K562 (cell line): ENCODE measurements around the gene IMPA2. TPM values are rescaled to one million over a fixed set of nuclear protein-coding genes. Genes with fewer than 3 reads are reported as not detected.

Experiments
- ATAC-seq: fragments of 200-7000 bp; cut with Tn5 transposase; 3 replicates; pipeline ENCODE4 v1.9.1; 2020; ENCODE audit warnings: moderate library complexity
- BruUV-seq: library from RNA; stranded (reverse); fragments of 400-500 nt; replicated peaks from 2 replicates; lab custom pipeline; 2021; lab: Mats Ljungman, UMichigan
- CTCF ChIA-PET: fragments of 300-600 bp; formaldehyde crosslinking; extraction: SDS; loops from one replicate; lab custom pipeline; 2021; ENCODE audit warnings: low intra/inter-chr PET ratio; lab: Yijun Ruan, JAX
- POLR2A ChIA-PET: fragments of 300-600, 350-650 bp; sonication (Branson Sonifier 250); formaldehyde crosslinking; extraction: SDS; loops from one replicate; lab custom pipeline; 2021; ENCODE audit warnings: antibody characterized with exemption, inconsistent platforms; lab: Yijun Ruan, JAX
- DNase-seq, 4 experiments: peaks; one replicate each; pipeline versions ENCODE4 v3.0.0 to v3.0.0-alpha.2; 2011 to 2018; ENCODE audit warnings: low spot score in 3 of 4, mixed read lengths in 3 of 4; ENCODE audit errors: extremely low read depth in 1 of 4
- FAIRE-seq: peaks from 2 replicates; lab custom pipeline; 2011; peaks lifted over from hg19 to GRCh38; lab: Jason Lieb, UNC
- H2AFZ ChIP-seq: 2 replicates; pipeline ENCODE4 v1.6.0; 2011; ENCODE audit warnings: low read depth, low read length, control low read depth, inconsistent platforms
- H3K27ac ChIP-seq: fragments of 200-600 bp; 3 replicates; pipeline ENCODE4 v1.8.0; 2011; ENCODE audit warnings: low read depth, mild to moderate bottlenecking, control low read depth, inconsistent platforms, low read length, moderate library complexity, mixed read lengths; ENCODE audit errors: extremely low read depth
- H3K27me3 ChIP-seq, 2 experiments: fragments of 300-600 bp in 1 of 2; 2 replicates in 1 of 2; 3 replicates in 1 of 2; pipeline versions ENCODE4 v1.6.0 to v1.8.0; 2011; ENCODE audit warnings: inconsistent platforms in 2 of 2, low read length in 2 of 2, mild to moderate bottlenecking in 1 of 2, mixed read lengths in 1 of 2, moderate library complexity in 1 of 2; ENCODE audit not compliant: control insufficient read depth in 2 of 2, insufficient read depth in 2 of 2
- H3K36me3 ChIP-seq: fragments of 300-600 bp; 3 replicates; pipeline ENCODE4 v1.8.0; 2011; ENCODE audit warnings: mild to moderate bottlenecking, low read length, inconsistent platforms; ENCODE audit not compliant: control insufficient read depth, insufficient read depth
- H3K4me1 ChIP-seq, 2 experiments: fragments of 200-600 bp in 1 of 2; replicated peaks in 1 of 2; 2 replicates in 1 of 2; 3 replicates in 1 of 2; pipeline versions ENCODE4 v1.5.1 to v1.8.0; 2011; ENCODE audit warnings: inconsistent platforms in 2 of 2, low read length in 2 of 2, mild to moderate bottlenecking in 1 of 2, mixed read lengths in 1 of 2, moderate library complexity in 1 of 2; ENCODE audit not compliant: control insufficient read depth in 2 of 2, insufficient read depth in 2 of 2
- H3K4me2 ChIP-seq: 2 replicates; pipeline ENCODE4 v1.6.1; 2011; ENCODE audit warnings: low read length, control low read depth, inconsistent platforms, mixed read lengths; ENCODE audit not compliant: insufficient read depth
- H3K4me3 ChIP-seq: fragments of 200-600 bp; sonication (generic), shearing (Covaris generic); 2 replicates; pipeline ENCODE4 v1.5.1; 2016; ENCODE audit warnings: control low read depth, inconsistent platforms
- H3K79me2 ChIP-seq: fragments of 200-600 bp; 3 replicates; pipeline ENCODE4 v1.8.0; 2011; ENCODE audit warnings: low read length, inconsistent platforms; ENCODE audit not compliant: control insufficient read depth, insufficient read depth
- H3K9ac ChIP-seq, 2 experiments: 2 replicates each; pipeline versions ENCODE4 v1.6.0 to v1.6.1; 2011; ENCODE audit warnings: low read depth in 2 of 2, low read length in 2 of 2, control low read depth in 1 of 2, inconsistent platforms in 1 of 2, mild to moderate bottlenecking in 1 of 2, mixed read lengths in 1 of 2; ENCODE audit not compliant: insufficient read depth in 1 of 2
- H3K9me1 ChIP-seq: one replicate; pipeline ENCODE4 v1.6.0; 2011; ENCODE audit warnings: inconsistent platforms, mild to moderate bottlenecking, low read length, moderate library complexity; ENCODE audit not compliant: control insufficient read depth, insufficient read depth
- H3K9me3 ChIP-seq: replicated peaks from 2 replicates; pipeline ENCODE4 v1.5.1; 2011; ENCODE audit warnings: low read depth, low read length, inconsistent platforms; ENCODE audit not compliant: control insufficient read depth, insufficient read depth
- H4K20me1 ChIP-seq: replicated peaks from 2 replicates; pipeline ENCODE4 v1.6.1; 2011; ENCODE audit warnings: low read length, inconsistent platforms, mixed read lengths; ENCODE audit not compliant: control insufficient read depth, insufficient read depth
- DNMT1 ChIP-seq: fragments of 450-650 bp; IDR thresholded peaks from 2 replicates; pipeline ENCODE4 v1.6.1; 2016; ENCODE audit warnings: antibody characterized with exemption, mild to moderate bottlenecking
- HOXB6 ChIP-seq: fragments of 250-450 bp; sonication (Bioruptor Pico); IDR thresholded peaks from 2 replicates; pipeline ENCODE4 v1.5.1; 2022; ENCODE audit warnings: mild to moderate bottlenecking, borderline replicate concordance
- RFX7 ChIP-seq: fragments of 250-450 bp; sonication (Bioruptor Pico); IDR thresholded peaks from 2 replicates; pipeline ENCODE4 v1.5.1; 2021; ENCODE audit warnings: mild to moderate bottlenecking
- TEAD2 ChIP-seq: fragments of 450-650 bp; IDR thresholded peaks from 2 replicates; pipeline ENCODE4 v1.6.1; 2016; ENCODE audit warnings: missing genetic modification characterization, control low read depth, missing compliant biosample characterization
- ZNF282 ChIP-seq: sonication (generic); formaldehyde crosslinking; IDR thresholded peaks from 2 replicates; pipeline ENCODE4 v1.8.1; 2023; ENCODE audit warnings: missing genetic modification reagents
- WGBS: fragments of 100-300 bp; shearing (Covaris generic); methylation state at CpG from one replicate; pipeline ENCODE4 v1.1.6; 2016; ENCODE audit warnings: low coverage, mixed read lengths; ENCODE audit not compliant: insufficient coverage; ENCODE audit errors: missing lambda C conversion rate; 5-methylcytosine and 5-hydroxymethylcytosine counted together
- in situ Hi-C: fragments of 300-500 bp; cut with MboI; formaldehyde crosslinking; loops from 4 replicates; pipeline ENCODE4 v1.15.0; 2018; ENCODE audit warnings: inconsistent platforms, mixed read lengths
- intact Hi-C: fragments of 100-400 bp; cut with micrococcal nuclease; formaldehyde crosslinking; loops from 2 replicates; pipeline ENCODE4 v1.14.2; 2022
- polyA plus RNA-seq, 8 experiments: library from polyadenylated mRNA; depleted of rRNA in 4 of 8; stranded (reverse) in 5 of 8; unstranded in 3 of 8; fragments of >200 nt; fragmentation: Nextera tagmentation in 2 of 8; fragmentation: Illumina TruSeq in 1 of 8; extraction: Ambion mirVana in 2 of 8; extraction: Trizol in 1 of 8; gene quantifications; 2 replicates each; pipeline versions ENCODE4 v1.2.1 to v1.2.3, GENCODE V29; 2011 to 2014; ENCODE audit warnings: inconsistent platforms in 1 of 8, missing spikeins in 1 of 8
- total RNA-seq, 7 experiments: library from RNA; depleted of rRNA in 6 of 7; stranded (reverse); fragments of >200 nt in 6 of 7; fragmentation: Illumina TruSeq in 2 of 7; extraction: Trizol in 2 of 7; gene quantifications; 2 replicates each; pipeline versions ENCODE4 v1.2.1 to v1.2.3, GENCODE V29; 2011 to 2021; ENCODE audit warnings: low replicate concordance in 1 of 7
- TF ChIP-seq, protein P1 (sequence below), 2 experiments: fragments of 450-650 bp; formaldehyde crosslinking in 1 of 2; IDR thresholded peaks; 2 replicates each; pipeline versions ENCODE4 v1.4.0 to v1.6.1; 2014 to 2020; ENCODE audit warnings: mild to moderate bottlenecking in 2 of 2, borderline replicate concordance in 1 of 2, low read depth in 1 of 2
- TF ChIP-seq, protein P2 (sequence below), 2 experiments: IDR thresholded peaks; 2 replicates each; pipeline ENCODE4 v1.6.1; 2012; ENCODE audit warnings: improper control_type of control experiment in 2 of 2, low read depth in 2 of 2, low read length in 2 of 2, borderline replicate concordance in 1 of 2
- TF ChIP-seq, protein P3 (sequence below), 2 experiments: fragments of 450-650 bp in 1 of 2; sonication (generic) in 1 of 2; formaldehyde crosslinking; conservative IDR thresholded peaks; 2 replicates each; pipeline versions ENCODE4 v1.4.0 to v1.8.1; 2020 to 2022; ENCODE audit warnings: mild to moderate bottlenecking in 1 of 2, missing genetic modification reagents in 1 of 2

Gene IMPA2
- total and polyA plus RNA-seq, 9 of the 15 experiments (the other 6 are each of a cell fraction or from before 2014, with no cell fraction given), result 0.62 to 11.3 (median 5.7) TPM

DNA sequence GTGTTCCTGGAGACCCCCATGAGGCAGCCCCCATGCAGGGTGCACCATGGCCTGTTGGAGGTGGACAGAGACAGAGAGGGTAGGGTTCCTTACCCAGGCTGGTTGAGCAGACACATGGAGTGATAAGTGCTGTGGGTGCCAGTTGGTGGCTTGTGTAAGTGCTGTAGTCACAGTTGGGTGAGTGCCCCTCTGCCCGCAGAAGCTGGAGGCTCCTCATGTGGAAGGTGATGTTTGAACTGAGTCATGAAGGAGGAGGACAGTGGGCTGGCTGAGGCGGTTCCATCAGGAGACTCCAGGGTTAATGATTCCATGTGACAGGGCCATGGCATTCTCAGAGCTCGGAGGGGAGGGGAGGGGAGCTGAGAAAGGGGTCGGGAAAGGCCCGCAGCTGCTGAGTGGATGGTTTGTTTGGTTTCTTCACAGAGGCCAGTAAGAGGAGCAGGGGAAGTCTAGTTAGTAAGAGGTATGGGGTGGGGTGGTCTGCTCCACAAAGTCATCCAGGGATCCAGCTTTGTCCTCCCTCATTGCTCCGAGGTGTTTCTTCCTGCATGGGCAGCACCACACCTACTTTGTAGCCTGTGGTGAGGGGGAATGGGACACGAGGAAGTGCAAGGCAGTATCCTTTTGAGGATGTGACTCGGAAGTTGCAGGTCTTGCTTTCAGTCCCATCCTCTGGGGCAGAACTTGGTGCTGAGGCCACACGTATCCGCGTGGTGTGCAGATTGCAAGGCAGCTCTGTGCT is 13.6 kb downstream of the IMPA2 start:
- ChIA-PET CTCF (interaction anchor here (1.1 to 2.5 kb wide), 3 partner anchors 44 to 262 kb away, joined by 6 to 30 read pairs (median 9); no protein-coding TSS in a partner anchor), POLR2A (interaction anchor here (0.5 to 1.7 kb wide), 11 partner anchors 9 to 300 kb away, joined by 3 to 6 read pairs (median 3); partner anchors contain the start of gene IMPA2)
- in situ Hi-C loops, result loop anchor here (5.0 to 10.0 kb wide), 2 partner anchors 58 to 260 kb away; no protein-coding TSS in a partner anchor
- H3K27me3 ChIP-seq, result peaks cover 0 to 4% of the 10 kb centered on the region in 2 experiments; a peak in 1 of 5 replicates
- no peak overlapping the region for H3K27ac ChIP-seq
- no peaks in the 10 kb centered on the region for H3K79me2 ChIP-seq
- DNase-seq (no peak), FAIRE-seq (no peak), ATAC-seq (peak; percentile 18; the same call in 2 of the 3 replicates)
- no TSS peak for BruUV-seq
- H3K4me1 ChIP-seq, result peaks cover 0 to 7% of the 10 kb centered on the region in 2 experiments; a peak in 2 of 5 replicates
- H2AFZ ChIP-seq, result no peak overlapping the region
- H3K9me3 ChIP-seq, result no peaks in the 10 kb centered on the region
- no peak overlapping the region for H3K4me2 ChIP-seq
- H4K20me1 ChIP-seq, result peaks cover 4% of the 10 kb centered on the region; the same call in 1 of the 2 replicates
- no peak overlapping the region for H3K9ac ChIP-seq
- no peaks in the 10 kb centered on the region for H3K9me1 ChIP-seq
- H3K36me3 ChIP-seq, result no peaks in the 10 kb centered on the region
- WGBS, result 41% methylated on average over 8 of the region's 11 CpGs
- intact Hi-C loops, result loop anchor here (1.0 to 5.0 kb wide), 3 partner anchors 57 to 338 kb away; no protein-coding TSS in a partner anchor
- no peak overlapping the region for H3K4me3 ChIP-seq
- TF ChIP-seq, protein P1, sequence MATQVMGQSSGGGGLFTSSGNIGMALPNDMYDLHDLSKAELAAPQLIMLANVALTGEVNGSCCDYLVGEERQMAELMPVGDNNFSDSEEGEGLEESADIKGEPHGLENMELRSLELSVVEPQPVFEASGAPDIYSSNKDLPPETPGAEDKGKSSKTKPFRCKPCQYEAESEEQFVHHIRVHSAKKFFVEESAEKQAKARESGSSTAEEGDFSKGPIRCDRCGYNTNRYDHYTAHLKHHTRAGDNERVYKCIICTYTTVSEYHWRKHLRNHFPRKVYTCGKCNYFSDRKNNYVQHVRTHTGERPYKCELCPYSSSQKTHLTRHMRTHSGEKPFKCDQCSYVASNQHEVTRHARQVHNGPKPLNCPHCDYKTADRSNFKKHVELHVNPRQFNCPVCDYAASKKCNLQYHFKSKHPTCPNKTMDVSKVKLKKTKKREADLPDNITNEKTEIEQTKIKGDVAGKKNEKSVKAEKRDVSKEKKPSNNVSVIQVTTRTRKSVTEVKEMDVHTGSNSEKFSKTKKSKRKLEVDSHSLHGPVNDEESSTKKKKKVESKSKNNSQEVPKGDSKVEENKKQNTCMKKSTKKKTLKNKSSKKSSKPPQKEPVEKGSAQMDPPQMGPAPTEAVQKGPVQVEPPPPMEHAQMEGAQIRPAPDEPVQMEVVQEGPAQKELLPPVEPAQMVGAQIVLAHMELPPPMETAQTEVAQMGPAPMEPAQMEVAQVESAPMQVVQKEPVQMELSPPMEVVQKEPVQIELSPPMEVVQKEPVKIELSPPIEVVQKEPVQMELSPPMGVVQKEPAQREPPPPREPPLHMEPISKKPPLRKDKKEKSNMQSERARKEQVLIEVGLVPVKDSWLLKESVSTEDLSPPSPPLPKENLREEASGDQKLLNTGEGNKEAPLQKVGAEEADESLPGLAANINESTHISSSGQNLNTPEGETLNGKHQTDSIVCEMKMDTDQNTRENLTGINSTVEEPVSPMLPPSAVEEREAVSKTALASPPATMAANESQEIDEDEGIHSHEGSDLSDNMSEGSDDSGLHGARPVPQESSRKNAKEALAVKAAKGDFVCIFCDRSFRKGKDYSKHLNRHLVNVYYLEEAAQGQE (IDR thresholded peaks at IDR 0.05; ENCODE audit: borderline replicate concordance), result no peak
- TF ChIP-seq, protein P1 (CRISPR knock-in tag; IDR thresholded peaks at IDR 0.05; ENCODE audit: low read depth), result no peak
- TF ChIP-seq TEAD2 (tag) (no peak), RFX7 (CRISPR knock-in tag) (no peak), HOXB6 (CRISPR knock-in tag) (no peak), DNMT1 (no peak), ZNF282 (CRISPR knock-in tag) (no peak)
- TF ChIP-seq, protein P2, sequence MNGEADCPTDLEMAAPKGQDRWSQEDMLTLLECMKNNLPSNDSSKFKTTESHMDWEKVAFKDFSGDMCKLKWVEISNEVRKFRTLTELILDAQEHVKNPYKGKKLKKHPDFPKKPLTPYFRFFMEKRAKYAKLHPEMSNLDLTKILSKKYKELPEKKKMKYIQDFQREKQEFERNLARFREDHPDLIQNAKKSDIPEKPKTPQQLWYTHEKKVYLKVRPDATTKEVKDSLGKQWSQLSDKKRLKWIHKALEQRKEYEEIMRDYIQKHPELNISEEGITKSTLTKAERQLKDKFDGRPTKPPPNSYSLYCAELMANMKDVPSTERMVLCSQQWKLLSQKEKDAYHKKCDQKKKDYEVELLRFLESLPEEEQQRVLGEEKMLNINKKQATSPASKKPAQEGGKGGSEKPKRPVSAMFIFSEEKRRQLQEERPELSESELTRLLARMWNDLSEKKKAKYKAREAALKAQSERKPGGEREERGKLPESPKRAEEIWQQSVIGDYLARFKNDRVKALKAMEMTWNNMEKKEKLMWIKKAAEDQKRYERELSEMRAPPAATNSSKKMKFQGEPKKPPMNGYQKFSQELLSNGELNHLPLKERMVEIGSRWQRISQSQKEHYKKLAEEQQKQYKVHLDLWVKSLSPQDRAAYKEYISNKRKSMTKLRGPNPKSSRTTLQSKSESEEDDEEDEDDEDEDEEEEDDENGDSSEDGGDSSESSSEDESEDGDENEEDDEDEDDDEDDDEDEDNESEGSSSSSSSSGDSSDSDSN (IDR thresholded peaks at IDR 0.05; ENCODE audit: borderline replicate concordance in 1 of 2, low read depth in 2 of 2, low read length in 2 of 2), result no peak
- TF ChIP-seq, protein P3, sequence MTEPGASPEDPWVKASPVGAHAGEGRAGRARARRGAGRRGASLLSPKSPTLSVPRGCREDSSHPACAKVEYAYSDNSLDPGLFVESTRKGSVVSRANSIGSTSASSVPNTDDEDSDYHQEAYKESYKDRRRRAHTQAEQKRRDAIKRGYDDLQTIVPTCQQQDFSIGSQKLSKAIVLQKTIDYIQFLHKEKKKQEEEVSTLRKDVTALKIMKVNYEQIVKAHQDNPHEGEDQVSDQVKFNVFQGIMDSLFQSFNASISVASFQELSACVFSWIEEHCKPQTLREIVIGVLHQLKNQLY (CRISPR knock-in tag; conservative IDR thresholded peaks at IDR 0.05), result no peak
